Measurements from ENCODE around the gene PLEKHA5.
"Not testable (repeated sequence)": the region's sequence is repeated elsewhere in the genome, so short reads cannot be mapped to it uniquely, and the experiment has no call there.

Gene PLEKHA5

GRCh38 chr12:19404242-19404880 lies 274.8 kb downstream of the PLEKHA5 start:
- no peak for DNase-seq (ENCODE audit: low spot score)
- ChIA-PET CTCF (no interaction called here), POLR2A (ENCODE audit: low non-redundant PET) (no interaction called here)
- TF ChIP-seq CTCF (conservative IDR thresholded peaks at IDR 0.05; ENCODE audit: low read depth): no peak
- H3K27ac ChIP-seq: no peak overlapping the region

GRCh38 chr12:19409376-19409775 lies 279.8 kb downstream of the PLEKHA5 start:
- H3K27ac ChIP-seq: no peak overlapping the region
- DNase-seq (ENCODE audit: low spot score): no peak
- CTCF ChIA-PET: interaction anchor here (0.6 kb wide), 1 partner anchor 234 kb away, joined by 3 read pairs; no protein-coding TSS in a partner anchor
- POLR2A ChIA-PET (ENCODE audit: low non-redundant PET): no interaction called here
- TF ChIP-seq CTCF (conservative IDR thresholded peaks at IDR 0.05; ENCODE audit: low read depth): no peak

- no peak for DNase-seq (ENCODE audit: low spot score)
- H3K27ac ChIP-seq: no peak overlapping the region
- ChIA-PET CTCF (interaction anchor here (0.6 kb wide), 1 partner anchor 183 kb away, joined by 3 read pairs; no protein-coding TSS in a partner anchor), POLR2A (ENCODE audit: low non-redundant PET) (no interaction called here)
- no peak for TF ChIP-seq CTCF (conservative IDR thresholded peaks at IDR 0.05; ENCODE audit: low read depth)
Observed at GRCh38 chr12:19410211-19410610, 280.7 kb downstream of the PLEKHA5 start.

GRCh38 chr12:19410629-19411185 lies 281.2 kb downstream of the PLEKHA5 start:
- no peak overlapping the region for H3K27ac ChIP-seq
- ChIA-PET CTCF (no interaction called here), POLR2A (ENCODE audit: low non-redundant PET) (no interaction called here)
- DNase-seq (ENCODE audit: low spot score): no peak
- TF ChIP-seq CTCF (conservative IDR thresholded peaks at IDR 0.05; ENCODE audit: low read depth): no peak

- no peak for TF ChIP-seq CTCF (conservative IDR thresholded peaks at IDR 0.05; ENCODE audit: low read depth)
- ChIA-PET CTCF (interaction anchor here (0.6 kb wide), 1 partner anchor 31 kb away, joined by 3 read pairs; no protein-coding TSS in a partner anchor), POLR2A (ENCODE audit: low non-redundant PET) (no interaction called here)
- no peak for DNase-seq (ENCODE audit: low spot score)
- no peak overlapping the region for H3K27ac ChIP-seq
Observed at GRCh38 chr12:19411234-19412204, 282.0 kb downstream of the PLEKHA5 start.

GRCh38 chr12:19412844-19413243 lies 283.3 kb downstream of the PLEKHA5 start:
- ChIA-PET CTCF (no interaction called here), POLR2A (ENCODE audit: low non-redundant PET) (no interaction called here)

GRCh38 chr12:19413582-19413981 lies 284.0 kb downstream of the PLEKHA5 start:
- DNase-seq (ENCODE audit: low spot score); POLR2A ChIA-PET (ENCODE audit: low non-redundant PET); H3K27ac ChIP-seq; CTCF ChIA-PET: not testable (repeated sequence)

More at GRCh38 chr12:19412844-19413243, 283.3 kb downstream of the PLEKHA5 start:
- TF ChIP-seq CTCF (conservative IDR thresholded peaks at IDR 0.05; ENCODE audit: low read depth): no peak
- H3K27ac ChIP-seq: no peak overlapping the region
- no peak for DNase-seq (ENCODE audit: low spot score)

All from RWPE1 (cell line).